OCI-LY3 (cell line): ENCODE data around the gene CPO.

ENCODE experiments used
- EZH2phosphoT487 ChIP-seq: fragments of 200-600 bp; shearing (Covaris generic); IDR thresholded peaks from 2 replicates; pipeline ENCODE4 v1.6.1; 2018; ENCODE audit warnings: antibody characterized with exemption, mixed run types, low read depth
- TF ChIP-seq, protein P1 (sequence below): fragments of 200-600, 300-600 bp; sonication (generic); IDR thresholded peaks from 2 replicates; pipeline ENCODE4 v1.5.1; 2014; ENCODE audit warnings: antibody characterized with exemption, low read length, low read depth

DNA sequence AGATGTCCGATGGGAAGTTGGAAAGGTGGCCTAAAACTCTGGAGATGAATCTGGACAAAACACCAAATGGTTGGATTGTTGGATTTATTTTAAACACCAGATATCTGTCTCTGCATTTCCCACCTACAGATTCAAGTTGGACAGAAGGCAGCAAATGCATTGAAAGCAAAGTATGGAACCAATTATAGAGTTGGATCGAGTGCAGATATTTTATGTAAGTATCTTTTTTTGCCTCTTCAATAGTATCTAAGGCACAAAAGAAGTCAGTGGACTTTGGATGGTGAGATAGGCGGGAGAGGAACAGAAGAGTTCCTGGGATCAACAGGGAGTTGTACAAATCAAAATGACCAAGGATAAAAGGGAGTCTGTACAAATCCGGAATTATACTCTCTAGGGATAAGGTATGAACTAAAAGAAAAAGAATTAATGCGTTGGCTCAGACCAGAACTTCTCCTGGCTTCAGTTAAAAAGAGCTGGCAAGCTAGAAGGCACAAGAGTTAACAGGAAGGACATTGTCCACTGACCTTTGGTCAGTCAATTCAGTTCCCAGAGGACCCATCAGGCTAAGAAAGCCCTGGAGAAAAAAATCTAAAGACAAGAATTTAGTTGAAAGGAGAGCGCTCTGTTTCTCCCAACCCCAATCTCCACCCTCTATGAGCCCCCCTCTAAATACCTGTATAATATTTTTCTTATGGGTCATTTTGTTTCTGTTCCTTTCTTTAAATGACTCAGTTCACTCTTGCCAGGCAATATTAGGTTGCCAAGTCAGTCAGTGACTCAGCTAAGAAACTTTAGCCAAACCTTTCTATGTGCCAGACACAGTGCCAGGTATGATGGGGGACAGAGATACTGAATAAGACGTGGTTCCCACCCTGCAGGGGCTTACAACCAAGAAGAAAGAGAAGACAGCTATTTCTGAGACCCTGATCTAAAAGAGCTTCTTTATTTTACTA is 29.1 kb downstream of the CPO start:
- TF ChIP-seq, protein P1, sequence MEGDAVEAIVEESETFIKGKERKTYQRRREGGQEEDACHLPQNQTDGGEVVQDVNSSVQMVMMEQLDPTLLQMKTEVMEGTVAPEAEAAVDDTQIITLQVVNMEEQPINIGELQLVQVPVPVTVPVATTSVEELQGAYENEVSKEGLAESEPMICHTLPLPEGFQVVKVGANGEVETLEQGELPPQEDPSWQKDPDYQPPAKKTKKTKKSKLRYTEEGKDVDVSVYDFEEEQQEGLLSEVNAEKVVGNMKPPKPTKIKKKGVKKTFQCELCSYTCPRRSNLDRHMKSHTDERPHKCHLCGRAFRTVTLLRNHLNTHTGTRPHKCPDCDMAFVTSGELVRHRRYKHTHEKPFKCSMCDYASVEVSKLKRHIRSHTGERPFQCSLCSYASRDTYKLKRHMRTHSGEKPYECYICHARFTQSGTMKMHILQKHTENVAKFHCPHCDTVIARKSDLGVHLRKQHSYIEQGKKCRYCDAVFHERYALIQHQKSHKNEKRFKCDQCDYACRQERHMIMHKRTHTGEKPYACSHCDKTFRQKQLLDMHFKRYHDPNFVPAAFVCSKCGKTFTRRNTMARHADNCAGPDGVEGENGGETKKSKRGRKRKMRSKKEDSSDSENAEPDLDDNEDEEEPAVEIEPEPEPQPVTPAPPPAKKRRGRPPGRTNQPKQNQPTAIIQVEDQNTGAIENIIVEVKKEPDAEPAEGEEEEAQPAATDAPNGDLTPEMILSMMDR: no peak
- no peak for TF ChIP-seq EZH2phosphoT487
